SH-SY5Y (cell line): ENCODE data around the gene AJUBA.

Source experiments
- GATA2 ChIP-seq: IDR thresholded peaks from 2 replicates; pipeline ENCODE4 v1.6.1; 2011; ENCODE audit warnings: mild to moderate bottlenecking, low read depth, low read length
- GATA3 ChIP-seq: IDR thresholded peaks from 2 replicates; pipeline ENCODE4 v1.6.1; 2011; ENCODE audit warnings: low read depth, mild to moderate bottlenecking, low read length, moderate library complexity

DNA sequence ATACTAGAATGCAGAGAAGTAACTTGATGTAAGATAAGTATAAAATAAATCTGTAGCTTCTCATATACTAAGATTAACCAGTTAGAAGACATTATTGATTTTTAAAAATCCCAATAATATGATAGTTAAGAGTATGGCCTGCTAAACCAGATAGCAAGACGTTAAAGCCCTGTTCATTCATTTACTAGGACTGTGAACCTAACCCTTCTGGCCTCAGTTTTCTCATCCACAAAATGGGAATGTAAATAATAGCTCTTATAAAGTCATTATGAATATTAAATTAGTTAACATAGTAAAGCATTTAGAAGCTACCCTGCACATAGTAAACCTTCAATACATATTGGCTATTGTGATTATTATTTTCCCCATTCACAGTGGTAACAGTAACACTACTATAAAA, 47.2 kb downstream of the AJUBA start:
- TF ChIP-seq GATA2, result no peak
- TF ChIP-seq GATA3, result no peak
